HG03196 (cell line): ENCODE data around the gene THRA.

ENCODE experiments used
- ATAC-seq: cut with Tn5 transposase; IDR thresholded peaks from one replicate; pipeline ENCODE4 v1.9.1; 2021; ENCODE audit not compliant: unreplicated experiment

Gene THRA

DNA sequence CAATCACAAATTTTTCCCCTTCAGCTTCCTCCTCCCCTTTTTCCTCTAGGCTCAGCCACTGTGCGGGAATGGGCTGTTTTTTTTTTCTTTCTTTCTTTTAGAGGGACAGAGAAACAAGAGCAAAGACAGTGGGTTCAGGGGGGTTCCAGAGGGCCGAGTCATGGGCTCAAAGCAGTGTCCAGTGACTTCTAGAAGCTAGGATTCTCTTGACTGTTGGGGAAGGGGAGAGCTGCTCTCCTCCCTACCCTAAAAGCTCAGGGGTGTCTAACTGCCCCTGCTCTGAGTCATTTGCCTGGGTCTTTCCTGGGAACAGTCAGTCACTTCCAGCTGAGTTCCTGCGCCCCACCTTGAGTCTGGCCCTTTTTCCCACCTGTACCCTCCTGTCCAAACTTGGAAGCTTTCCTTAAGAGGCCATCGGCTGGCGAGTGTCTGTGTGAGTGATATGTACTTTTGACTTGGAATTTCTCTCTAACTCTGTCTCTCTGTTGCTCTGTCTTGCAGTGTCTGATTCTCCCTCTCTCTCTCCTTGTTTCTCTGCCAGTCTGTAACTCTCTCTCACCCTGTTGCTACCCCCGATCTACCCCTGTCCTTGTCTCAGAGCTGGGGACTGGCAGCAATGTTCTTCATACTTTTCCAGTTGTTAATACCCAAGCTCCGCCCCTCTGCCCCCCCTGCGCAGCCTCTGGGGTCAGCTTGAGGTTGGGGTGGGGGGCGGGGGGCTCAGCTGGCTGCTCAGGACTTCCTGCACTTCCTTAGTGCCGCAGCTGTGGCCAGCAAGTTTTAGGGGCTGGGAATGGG, 2.4 kb downstream of the THRA start:
- ATAC-seq = no peak

DNA sequence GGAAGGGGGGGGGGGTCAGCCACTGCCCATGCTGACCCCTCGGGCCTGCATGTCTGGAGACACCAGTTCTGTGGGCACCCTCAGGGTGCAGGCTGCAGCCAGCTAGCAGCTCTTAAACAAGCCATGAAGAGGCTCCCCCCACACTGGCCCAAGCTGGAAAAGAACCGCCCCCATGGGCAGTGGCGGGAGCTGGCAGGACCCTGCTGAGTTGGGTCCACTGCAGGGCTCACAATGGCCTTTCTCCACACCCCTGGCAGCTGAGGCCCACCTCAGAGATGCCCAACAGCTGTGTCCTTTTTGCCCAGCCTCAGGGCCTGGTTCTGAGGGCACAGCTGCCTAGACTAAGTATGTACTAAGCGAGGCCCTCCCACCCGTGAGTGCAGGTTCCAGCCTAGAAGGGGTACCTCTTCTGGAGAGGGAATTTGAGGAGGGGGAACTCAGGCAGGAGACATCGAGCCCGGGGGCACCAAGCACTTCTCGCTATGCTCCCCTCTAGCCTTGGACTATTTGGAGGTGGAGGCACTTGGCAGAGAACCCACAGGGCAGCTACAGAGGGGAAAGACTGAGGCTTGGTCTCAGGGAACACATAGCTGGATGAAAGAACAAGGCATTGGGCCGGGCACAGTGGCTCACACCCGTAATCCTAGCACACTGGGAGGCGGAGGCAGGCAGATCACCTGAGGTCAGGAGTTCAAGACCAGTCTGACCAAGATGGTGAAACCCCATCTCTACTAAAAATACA, 3.2 kb downstream of the THRA start:
- ATAC-seq = no peak

DNA sequence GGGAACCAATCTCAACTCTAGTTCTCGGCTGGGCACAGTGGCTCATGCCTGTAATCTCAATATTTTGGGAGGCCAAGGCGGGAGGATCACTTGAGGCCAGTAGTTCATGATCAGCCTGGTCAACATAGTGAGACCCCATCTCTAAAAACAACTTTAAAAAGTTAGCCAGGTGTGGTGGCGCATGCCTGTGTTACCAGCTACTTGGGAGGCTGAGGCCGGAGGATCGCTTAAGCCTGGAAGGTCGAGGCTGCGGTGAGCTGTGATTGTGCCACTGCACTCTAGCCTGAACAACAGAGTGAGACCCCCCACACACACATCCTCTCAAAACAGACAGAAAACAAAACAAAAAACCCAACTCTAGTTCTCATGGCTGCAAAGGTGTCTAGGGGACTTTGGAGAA, 4.9 kb downstream of the THRA start:
- ATAC-seq = no peak

DNA sequence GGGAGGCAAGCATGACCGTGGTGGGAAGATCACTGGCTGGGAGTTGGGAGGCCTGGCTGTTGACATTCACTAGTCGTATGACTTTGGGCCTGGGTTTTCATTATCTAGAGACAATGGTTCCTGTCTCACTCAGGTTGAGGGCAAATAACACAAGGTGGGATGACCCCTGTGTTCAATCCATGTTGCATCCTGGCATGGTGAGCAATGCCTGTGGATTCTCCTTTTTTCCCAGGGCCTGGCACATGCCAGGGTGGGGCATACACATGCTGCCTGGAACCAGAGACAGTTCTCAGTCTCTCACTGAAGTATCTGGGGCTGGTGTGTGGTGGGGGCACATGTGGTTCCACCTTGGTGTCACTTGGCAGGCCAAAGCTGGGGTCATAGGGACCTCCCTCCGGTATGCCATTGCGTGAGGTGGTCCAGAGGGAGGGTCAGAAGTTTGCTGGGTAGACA, 5.4 kb downstream of the THRA start:
- ATAC-seq = no peak

DNA sequence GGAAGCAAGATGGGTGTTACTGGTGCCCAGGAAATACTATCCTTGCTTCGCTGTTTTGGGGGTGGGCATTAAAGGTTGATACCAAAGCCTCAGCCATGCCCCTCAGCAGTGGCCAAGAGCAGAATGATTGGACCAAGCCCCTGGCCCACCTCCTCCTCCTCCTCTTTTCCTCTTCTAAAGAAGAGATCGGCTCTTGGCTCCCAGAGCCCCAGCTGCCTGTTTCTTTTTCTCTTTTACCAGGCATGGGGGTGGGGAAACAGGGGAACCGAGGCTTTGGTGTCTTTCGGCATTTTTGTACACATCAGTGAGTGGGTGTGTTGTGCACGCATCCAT, 5.8 kb downstream of the THRA start:
- no peak for ATAC-seq

DNA sequence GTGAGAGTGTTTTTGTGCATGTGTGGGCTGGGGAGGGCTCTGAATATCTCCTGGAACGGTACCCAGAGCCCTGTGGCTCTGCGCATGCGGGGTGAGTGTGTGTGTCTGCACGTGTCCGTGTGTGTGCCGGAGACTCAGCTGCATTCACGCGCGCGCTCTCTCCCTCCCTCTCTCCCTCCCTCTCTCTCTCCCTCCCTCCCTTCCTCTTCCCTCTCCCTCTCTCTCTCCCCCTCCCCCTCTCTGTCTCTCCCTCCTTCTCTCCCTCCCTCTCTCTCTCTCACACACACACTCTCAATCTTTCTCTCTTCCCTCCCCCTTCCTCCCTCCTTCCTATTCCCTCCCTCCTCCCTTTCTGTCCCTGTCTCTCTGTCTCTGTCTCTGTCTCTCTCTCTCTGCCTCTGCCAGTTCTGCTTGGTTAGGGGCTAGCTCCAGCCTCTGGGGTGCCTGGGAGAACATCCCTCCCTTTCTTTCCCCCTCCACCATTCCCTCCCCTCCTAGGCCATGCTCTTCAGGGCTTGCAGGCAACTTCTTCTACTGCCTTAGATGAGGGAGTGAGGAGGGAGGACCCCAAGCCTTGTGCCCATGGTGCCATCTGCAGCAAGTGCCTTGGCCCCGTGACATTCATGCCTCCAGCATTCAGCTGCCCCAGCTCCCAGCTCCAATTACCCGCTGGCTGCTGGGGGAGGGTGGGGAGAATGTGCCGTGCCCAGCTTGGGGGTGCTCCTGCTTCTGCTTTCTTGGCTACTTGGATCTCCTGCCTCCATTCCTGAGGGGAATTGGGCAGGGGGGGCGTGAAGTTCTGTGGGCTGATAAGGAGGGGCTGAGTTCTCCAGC, 6.4 kb downstream of the THRA start:
- ATAC-seq = no peak

DNA sequence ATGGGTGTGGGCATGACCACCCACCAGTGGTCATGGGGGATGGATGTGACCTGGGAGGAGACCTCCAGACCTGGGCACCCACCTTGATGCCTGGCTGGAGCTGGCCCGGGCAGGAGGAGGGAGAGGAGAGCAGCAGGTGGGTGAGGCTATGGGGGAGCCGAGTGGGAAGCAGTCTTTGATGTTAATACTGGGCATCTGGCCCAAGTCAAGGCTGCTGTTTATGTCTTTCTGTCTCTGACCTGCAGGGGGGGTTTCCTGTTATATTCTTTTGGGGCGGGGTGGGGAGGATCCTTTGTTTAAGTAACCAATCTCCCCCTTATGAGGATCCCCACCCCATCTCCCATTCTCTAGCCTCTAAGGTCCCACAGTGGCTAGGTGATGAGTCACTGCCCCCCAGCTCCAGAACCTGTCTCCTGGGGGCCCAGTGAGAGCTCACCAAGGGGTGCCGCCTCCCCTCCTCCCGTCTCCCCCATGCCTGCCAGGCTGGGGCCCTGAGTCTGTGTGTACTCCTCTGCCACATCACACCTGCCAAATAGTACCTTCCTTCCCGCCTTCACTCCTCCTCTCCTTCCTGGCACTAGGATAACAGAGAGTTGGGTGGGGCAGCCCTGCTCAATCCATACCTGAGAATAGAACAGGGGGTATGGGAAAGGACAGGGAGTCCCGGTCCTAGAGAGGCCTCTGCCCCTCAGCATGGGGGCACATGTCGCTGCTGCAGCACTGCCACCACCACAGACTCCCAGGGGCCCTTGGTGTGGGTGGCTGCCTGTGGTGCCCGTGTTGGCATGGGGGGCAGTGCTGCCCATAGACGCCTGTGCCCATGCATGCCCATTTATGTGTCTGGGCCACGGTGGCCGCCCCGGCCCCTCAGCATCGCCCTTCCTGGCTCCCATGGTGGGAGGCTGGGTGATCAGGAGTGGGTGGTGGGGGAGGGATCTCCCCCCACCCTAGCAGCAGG, 7.3 kb downstream of the THRA start:
- no peak for ATAC-seq

DNA sequence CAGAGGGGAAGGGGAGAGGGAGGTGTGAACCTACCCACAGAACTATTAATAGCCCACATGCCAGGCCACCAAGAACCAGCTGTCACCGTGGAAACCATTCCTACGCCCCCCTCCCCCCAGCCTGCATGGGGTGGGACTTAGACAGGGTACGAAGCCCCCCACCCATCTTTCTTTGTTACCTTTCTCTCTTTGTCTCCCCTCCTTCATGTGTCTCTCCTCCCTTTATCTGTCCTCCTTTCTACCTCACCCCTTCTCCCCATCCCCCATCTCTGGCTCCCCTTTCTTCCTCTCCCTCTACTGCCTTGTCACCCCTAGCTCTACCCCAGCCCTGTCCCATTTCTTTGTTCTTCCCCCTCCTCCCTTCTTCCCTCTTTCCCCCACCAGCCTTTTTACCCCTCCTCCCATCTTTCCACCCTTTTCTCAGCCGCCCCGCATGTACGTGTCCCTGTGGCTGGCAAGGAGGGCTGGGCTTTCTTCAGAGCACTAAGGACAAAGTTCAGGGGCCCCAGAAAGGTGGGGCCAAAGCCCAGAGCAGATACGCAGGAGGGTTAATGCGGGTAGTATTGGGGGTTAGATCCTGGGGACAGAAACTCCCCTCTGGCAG, 8.0 kb downstream of the THRA start:
- ATAC-seq = no peak

DNA sequence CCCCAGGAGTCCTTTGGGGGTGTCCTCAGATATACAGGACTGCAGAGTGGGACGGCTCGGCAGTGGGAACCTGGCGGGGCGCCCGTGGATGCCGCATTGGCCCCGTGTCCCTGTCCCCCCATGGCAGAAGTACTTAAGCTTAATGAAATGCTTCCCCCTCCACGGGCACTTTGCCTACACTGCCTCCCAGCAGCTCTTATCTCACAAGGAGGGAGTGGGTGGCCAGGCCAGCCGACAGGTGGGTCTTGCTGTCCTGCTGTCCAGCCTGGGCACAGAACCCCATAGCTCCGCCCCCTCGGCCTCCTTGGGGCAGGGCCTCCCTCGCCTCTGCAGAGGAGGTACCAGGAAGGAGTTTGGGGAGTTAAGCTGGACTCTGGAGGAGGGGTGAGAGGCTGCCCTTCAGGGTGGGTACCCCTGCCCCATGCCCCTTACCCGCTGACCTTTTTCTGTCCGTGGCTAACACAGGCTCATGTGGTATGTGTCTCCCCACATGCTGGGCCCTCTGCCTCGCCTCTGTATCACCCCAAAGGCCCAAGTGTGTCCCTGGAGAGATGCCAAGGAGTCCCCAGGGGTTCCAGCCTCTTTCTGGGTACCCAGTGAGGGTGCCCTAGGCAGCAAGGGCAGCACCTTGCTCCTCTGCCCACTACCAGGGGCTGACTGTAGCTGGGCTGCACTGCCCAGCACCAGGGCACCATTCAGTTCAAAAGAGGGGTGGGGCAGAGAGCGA, 8.7 kb downstream of the THRA start:
- ATAC-seq = no peak

DNA sequence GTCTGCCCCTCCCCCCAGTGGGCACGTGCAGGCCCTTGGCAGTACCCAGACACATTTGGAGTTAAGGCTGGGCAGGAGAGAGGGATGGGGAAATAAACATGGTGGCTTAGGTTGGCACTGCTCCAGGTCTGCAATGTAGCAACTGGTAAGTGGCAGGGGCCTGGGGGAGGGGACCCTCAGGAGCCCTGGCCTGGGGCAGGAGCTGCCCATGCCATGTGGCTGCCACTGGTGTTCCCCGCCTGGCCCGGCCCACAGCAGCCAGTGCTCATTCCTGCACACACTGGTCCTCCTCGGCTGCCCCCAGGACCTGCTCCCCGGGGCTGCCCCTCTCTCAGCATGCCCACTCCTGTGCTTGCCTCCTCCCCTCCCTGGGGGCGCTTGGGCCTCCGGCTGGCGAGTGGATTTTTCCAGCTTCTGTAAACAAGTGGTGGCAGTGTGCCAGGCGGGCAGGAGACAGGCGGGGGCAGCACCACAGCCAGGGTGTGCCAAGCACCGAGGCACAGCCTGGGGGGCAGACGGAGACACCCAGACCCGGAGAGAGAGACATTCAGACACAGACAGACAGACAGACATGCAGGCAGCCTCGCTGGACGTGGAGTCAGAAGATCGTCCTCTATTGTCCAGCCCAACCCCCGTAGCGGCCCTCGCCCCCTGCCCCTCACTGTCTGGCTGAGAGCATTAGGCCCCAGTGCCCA, 9.4 kb downstream of the THRA start:
- no peak for ATAC-seq

DNA sequence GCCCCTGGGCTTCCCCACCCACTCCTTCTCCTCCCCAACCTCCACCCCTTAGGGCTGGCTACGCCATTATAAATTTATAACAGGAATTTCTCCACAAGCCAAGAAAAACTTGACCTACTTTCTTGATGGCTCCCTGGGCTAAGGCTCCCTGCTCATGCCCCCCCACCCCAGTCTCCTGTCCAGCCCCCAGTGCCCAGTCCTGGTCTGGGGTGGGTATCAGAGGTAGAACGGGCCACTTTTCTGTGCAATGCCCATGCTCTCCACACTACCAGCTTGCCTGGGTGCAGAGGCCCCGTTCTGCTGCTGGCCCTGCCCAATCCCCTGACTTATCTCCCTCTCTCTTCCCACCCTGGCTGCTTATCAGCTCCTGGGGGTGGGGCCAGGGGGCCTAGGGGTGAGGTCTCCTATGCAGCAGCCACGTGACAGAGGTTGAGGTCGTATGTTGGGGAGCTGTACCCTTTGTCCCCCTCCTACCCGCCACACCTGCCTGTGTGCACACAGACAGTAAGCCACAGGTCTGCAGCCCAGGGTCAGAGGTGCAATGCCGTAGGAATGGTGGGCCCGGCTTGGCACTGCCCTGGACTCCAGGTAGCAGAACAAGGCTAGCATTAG, 10.1 kb downstream of the THRA start:
- no peak for ATAC-seq

DNA sequence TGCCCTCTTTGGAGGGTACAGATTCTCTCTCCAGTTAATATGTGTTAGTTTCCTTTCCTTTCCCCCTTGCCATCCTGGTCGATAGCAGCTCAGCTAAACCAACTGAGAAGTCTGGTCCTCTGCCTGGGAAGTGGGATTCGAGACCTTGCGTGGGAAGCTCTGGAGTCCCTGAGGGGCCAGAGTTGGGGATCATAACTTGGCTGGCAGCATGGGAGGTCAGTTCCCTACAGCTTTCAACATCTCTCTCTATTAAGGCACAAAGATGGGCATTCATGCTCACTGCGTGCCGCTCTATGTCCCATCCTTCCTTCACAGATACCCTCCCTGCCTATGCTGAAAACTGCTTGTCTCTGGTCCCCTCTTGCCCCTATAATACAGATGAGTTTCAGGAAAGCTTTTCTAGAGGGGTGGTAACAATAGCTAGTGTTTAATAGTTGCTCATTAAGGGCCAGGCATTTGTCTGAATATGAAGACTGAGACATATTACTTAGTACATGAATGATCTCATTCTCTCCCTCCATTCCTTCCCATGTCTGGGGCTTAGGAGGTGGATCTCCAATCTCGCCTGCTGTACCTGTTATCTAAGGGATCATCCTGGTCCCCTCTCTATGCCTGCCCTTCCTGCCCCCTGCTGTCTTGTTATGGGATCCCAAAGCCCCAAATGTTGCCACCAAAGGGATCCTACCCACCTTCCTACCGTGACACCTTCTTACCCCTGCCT, 10.8 kb downstream of the THRA start:
- ATAC-seq = no peak

DNA sequence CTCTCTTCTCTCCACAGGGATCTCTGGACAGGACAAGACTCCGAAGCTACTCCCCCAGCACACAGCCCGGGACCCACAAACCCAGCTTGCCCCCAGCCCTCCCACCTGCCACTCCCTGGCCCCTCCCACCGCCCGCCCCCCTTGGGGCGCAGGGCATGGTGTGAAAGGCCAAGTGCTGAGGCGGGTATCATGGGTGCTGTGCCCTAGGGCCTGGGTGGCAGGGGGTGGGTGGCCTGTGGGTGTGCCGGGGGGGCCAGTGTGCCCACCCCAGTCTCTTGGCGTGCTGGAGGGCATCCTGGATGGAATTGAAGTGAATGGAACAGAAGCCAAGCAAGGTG, 11.4 kb downstream of the THRA start:
- no peak for ATAC-seq

DNA sequence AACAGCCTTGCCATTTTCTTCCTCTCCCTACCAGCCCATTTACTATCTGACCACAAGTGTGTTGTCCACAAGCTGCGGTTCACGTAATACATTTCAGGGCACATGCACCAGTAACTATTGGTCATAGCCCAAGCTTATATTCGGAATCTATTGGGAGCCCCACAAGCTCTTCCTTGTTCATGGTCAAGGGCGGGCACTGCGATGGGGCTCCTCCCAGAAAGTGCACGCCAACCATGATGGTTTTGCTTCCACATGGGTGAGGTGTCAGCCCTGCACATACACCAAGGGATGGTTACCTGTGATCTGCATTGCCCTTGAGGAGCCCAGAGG, 12.1 kb downstream of the THRA start:
- ATAC-seq = no peak

DNA sequence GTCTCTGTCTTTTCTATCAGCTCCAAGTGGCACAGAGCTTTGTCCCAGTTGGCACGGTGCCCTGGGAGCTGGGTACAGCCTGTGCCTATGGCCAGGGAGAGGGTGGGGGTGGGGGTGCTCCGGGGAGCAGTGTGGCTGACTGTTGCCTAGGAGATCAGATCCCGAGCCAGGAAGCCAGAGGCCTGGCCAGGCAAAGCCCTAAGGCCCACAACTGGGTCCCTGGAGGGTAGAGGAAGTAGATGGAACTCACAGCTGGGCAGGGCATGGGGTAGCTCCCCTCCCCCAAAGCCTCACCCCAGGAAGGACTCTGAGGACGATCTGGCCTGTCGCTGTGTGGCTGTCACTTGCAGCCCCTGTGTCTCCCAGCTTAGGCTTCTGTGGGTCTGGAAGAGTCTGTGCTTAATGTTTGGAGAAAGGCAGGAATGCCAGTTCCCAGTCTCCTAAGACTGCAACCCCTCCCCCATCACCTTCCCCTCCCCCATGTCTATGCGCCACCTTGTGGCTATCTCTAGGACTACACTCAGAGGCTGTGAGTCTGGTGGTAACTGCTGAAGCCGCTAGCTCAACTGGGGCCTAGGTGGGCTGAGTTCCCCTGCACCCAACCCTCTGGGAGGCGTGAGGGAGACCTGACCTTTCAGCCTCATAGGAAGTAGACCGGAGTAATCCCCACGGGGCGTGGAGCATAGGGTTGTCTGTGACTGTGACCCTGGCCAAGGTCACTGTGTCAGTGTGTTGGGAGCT, 12.6 kb downstream of the THRA start:
- ATAC-seq = no peak

DNA sequence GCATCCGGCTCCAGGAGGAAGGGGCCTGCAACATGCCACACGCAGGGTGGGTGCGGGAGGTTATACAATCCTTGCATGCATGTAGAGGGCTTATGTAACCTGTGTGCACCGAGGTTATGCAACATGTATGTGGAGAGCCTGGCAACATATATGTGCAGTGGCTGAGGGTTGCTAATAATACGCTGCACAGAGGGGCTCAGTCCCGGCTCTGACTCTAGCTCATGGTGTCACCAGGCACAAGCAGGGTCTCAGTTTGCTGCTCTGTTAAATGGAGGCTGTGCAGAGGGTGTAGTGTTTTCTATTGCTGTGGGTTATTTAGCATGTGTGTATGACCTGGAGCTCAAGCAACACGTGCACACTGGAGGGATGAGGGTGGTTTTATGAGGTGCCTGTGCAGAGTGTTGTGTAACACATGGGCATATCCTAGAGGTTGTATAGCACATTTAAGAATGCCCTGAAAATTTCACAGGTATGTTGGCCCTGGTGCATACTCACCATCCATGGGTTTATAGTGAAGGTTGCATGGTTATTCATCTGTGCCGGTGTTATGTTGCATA, 13.3 kb downstream of the THRA start:
- ATAC-seq = no peak

DNA sequence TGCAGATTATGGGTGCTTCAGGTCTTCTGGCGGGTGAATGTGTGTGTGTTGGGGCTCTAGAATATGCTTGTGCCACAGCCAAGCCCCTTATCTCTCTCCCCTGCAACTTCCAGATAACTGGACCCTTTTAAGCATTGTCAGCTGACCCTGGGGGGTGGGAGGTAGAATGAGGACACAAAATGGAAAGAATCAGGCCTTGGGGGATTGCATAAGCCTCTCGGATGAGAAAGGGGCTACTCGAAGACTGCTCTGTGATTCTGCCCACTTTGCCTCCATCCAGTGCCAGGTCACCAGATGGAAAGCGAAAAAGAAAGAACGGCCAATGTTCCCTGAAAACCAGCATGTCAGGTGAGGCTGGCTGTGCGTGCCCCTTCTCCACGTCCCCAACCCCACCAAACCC, 13.8 kb downstream of the THRA start:
- no peak for ATAC-seq
